Neural cell (in vitro differentiated cells): ENCODE data around the gene GRIK3. TPM values are rescaled to one million over a fixed set of nuclear protein-coding genes. Genes with fewer than 3 reads are reported as not detected.

ENCODE experiments used
- H2AFZ ChIP-seq: fragments of 200-600, 300-800 bp; sonication (generic), shearing (Covaris generic); 2 replicates; pipeline ENCODE4 v1.6.0; 2014; ENCODE audit warnings: low read depth, mild to moderate bottlenecking, antibody characterized with exemption, low read length, moderate library complexity
- H3F3A ChIP-seq: fragments of 200-600 bp; shearing (Covaris generic); 2 replicates; pipeline ENCODE4 v1.6.1; 2016; ENCODE audit warnings: mild to moderate bottlenecking, moderate library complexity, mixed read lengths, antibody characterized with exemption, low read length; ENCODE audit not compliant: insufficient read depth, poor library complexity, severe bottlenecking
- H3K27ac ChIP-seq: fragments of 200-600, 300-800 bp; sonication (generic), shearing (Covaris generic); 2 replicates; pipeline ENCODE4 v1.5.1; 2014; ENCODE audit warnings: mild to moderate bottlenecking, low read length, moderate library complexity
- H3K27me3 ChIP-seq: fragments of 300-800, 200-600 bp; sonication (generic), shearing (Covaris generic); 2 replicates; pipeline ENCODE4 v1.6.0; 2014; ENCODE audit warnings: mild to moderate bottlenecking, low read depth, low read length, moderate library complexity; ENCODE audit not compliant: insufficient read depth
- H3K36me3 ChIP-seq: fragments of 300-800, 200-600 bp; sonication (generic), shearing (Covaris generic); 2 replicates; pipeline ENCODE4 v1.5.1; 2014; ENCODE audit warnings: mild to moderate bottlenecking, antibody characterized with exemption, low read length, moderate library complexity; ENCODE audit not compliant: insufficient read depth
- H3K4me2 ChIP-seq: fragments of 300-800, 200-600 bp; sonication (generic), shearing (Covaris generic); 2 replicates; pipeline ENCODE4 v1.6.0; 2014; ENCODE audit warnings: mild to moderate bottlenecking, low read length
- H3K4me3 ChIP-seq: fragments of 300-800, 200-600 bp; sonication (generic), shearing (Covaris generic); 2 replicates; pipeline ENCODE4 v1.5.1; 2014; ENCODE audit warnings: mild to moderate bottlenecking, low read length, moderate library complexity
- H3K79me2 ChIP-seq: fragments of 200-600 bp; shearing (Covaris generic); replicated peaks from 2 replicates; pipeline ENCODE4 v1.6.0; 2014; ENCODE audit warnings: mild to moderate bottlenecking, low read length, moderate library complexity; ENCODE audit not compliant: insufficient read depth
- H3K9ac ChIP-seq: fragments of 300-800, 200-600 bp; sonication (generic), shearing (Covaris generic); 2 replicates; pipeline ENCODE4 v1.6.1; 2016; ENCODE audit warnings: mild to moderate bottlenecking, low read length, mixed read lengths
- H3K9me2 ChIP-seq: fragments of 200-600 bp; shearing (Covaris generic); 2 replicates; pipeline ENCODE4 v1.6.1; 2016; ENCODE audit warnings: mild to moderate bottlenecking, low read length, mixed read lengths; ENCODE audit not compliant: insufficient read depth
- H3K9me3 ChIP-seq: fragments of 200-600, 300-800 bp; sonication (generic), shearing (Covaris generic); 2 replicates; pipeline ENCODE4 v1.6.1; 2016; ENCODE audit warnings: mild to moderate bottlenecking, mixed run types, low read length, moderate library complexity, mixed read lengths
- H4K20me1 ChIP-seq: fragments of 200-600 bp; shearing (Covaris generic); 2 replicates; pipeline ENCODE4 v1.6.1; 2016; ENCODE audit warnings: mild to moderate bottlenecking, mixed run types; ENCODE audit not compliant: insufficient read depth
- EP300 ChIP-seq: fragments of 450-650 bp; conservative IDR thresholded peaks from 2 replicates; pipeline ENCODE4 v1.6.1; 2014; ENCODE audit warnings: antibody characterized with exemption, mild to moderate bottlenecking, moderate library complexity; ENCODE audit not compliant: poor library complexity, severe bottlenecking
- EZH2 ChIP-seq: fragments of 200-600, 300-800 bp; shearing (Covaris generic), sonication (generic); IDR thresholded peaks from 2 replicates; pipeline ENCODE4 v1.6.1; 2014; ENCODE audit warnings: antibody characterized with exemption, low read length, borderline replicate concordance, mild to moderate bottlenecking; ENCODE audit not compliant: insufficient read depth, poor library complexity, severe bottlenecking
- MXI1 ChIP-seq: fragments of 450-650 bp; conservative IDR thresholded peaks from 2 replicates; pipeline ENCODE4 v1.6.1; 2014; ENCODE audit warnings: antibody characterized with exemption, mild to moderate bottlenecking; ENCODE audit not compliant: poor library complexity, severe bottlenecking
- POLR2AphosphoS5 ChIP-seq: IDR thresholded peaks from 2 replicates; pipeline ENCODE4 v1.6.1; 2012
- RAD21 ChIP-seq: fragments of 450-650 bp; conservative IDR thresholded peaks from 2 replicates; pipeline ENCODE4 v1.6.1; 2014; ENCODE audit warnings: antibody characterized with exemption, mild to moderate bottlenecking, moderate library complexity
- SMC3 ChIP-seq: fragments of 450-650 bp; conservative IDR thresholded peaks from 2 replicates; pipeline ENCODE4 v1.6.1; 2014; ENCODE audit warnings: antibody characterized with exemption, mild to moderate bottlenecking, moderate library complexity; ENCODE audit not compliant: poor library complexity
- TAF1 ChIP-seq: IDR thresholded peaks from 2 replicates; pipeline ENCODE4 v1.6.1; 2012; ENCODE audit warnings: low read depth
- polyA plus RNA-seq: library from polyadenylated mRNA; depleted of rRNA; stranded (reverse); fragments of >200 nt; gene quantifications from 2 replicates; pipeline ENCODE4 v1.2.3, GENCODE V29; 2014
- TF ChIP-seq, protein P1 (sequence below): IDR thresholded peaks from 2 replicates; pipeline ENCODE4 v1.6.1; 2012; ENCODE audit warnings: borderline replicate concordance
- TF ChIP-seq, protein P2 (sequence below): fragments of 450-650 bp; IDR thresholded peaks from 2 replicates; pipeline ENCODE4 v1.5.1; 2014; ENCODE audit warnings: antibody characterized with exemption, mild to moderate bottlenecking, moderate library complexity; ENCODE audit not compliant: poor library complexity, severe bottlenecking

GRIK3 gene
- polyA plus RNA-seq, 1 donor from 2014 or later = 5.0 TPM

DNA sequence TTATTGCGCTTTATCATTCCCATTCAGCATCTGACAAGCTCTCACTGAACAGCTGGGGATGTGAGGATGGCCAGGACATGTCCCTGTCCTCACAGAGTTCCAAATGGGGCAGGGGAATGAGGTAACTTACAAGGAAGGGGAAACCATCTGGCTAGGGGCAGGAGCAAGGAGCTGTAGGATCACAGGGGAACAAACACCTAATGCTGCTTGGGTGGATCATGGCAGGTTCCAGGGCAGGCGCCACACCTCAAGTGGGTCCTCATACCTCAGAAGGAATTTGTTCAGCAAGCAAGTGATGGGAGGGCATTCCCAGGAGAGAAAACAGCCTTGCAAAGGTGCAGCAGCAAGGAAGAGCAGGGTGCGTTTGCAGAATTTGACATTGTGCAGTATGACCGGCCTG, 35.1 kb upstream of the GRIK3 start:
- Histone ChIP-seq H3K9me2 (no peaks in the 10 kb centered on the region), H3K9ac (no peak overlapping the region), H3K4me3 (no peak overlapping the region), H4K20me1 (no peaks in the 10 kb centered on the region), H3F3A (peaks cover 2% of the 10 kb centered on the region), H3K9me3 (no peaks in the 10 kb centered on the region), H3K36me3 (no peaks in the 10 kb centered on the region), H3K27me3 (peaks cover 14% of the 10 kb centered on the region), H3K79me2 (no peaks in the 10 kb centered on the region), H2AFZ (no peak overlapping the region), H3K27ac (no peak overlapping the region), H3K4me2 (no peak overlapping the region)
- TF ChIP-seq SMC3 (no peak), RAD21 (no peak), EZH2 (no peak), MXI1 (no peak), TAF1 (no peak), EP300 (no peak), POLR2AphosphoS5 (no peak)
- TF ChIP-seq, protein P1, sequence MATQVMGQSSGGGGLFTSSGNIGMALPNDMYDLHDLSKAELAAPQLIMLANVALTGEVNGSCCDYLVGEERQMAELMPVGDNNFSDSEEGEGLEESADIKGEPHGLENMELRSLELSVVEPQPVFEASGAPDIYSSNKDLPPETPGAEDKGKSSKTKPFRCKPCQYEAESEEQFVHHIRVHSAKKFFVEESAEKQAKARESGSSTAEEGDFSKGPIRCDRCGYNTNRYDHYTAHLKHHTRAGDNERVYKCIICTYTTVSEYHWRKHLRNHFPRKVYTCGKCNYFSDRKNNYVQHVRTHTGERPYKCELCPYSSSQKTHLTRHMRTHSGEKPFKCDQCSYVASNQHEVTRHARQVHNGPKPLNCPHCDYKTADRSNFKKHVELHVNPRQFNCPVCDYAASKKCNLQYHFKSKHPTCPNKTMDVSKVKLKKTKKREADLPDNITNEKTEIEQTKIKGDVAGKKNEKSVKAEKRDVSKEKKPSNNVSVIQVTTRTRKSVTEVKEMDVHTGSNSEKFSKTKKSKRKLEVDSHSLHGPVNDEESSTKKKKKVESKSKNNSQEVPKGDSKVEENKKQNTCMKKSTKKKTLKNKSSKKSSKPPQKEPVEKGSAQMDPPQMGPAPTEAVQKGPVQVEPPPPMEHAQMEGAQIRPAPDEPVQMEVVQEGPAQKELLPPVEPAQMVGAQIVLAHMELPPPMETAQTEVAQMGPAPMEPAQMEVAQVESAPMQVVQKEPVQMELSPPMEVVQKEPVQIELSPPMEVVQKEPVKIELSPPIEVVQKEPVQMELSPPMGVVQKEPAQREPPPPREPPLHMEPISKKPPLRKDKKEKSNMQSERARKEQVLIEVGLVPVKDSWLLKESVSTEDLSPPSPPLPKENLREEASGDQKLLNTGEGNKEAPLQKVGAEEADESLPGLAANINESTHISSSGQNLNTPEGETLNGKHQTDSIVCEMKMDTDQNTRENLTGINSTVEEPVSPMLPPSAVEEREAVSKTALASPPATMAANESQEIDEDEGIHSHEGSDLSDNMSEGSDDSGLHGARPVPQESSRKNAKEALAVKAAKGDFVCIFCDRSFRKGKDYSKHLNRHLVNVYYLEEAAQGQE = no peak
- TF ChIP-seq, protein P2, sequence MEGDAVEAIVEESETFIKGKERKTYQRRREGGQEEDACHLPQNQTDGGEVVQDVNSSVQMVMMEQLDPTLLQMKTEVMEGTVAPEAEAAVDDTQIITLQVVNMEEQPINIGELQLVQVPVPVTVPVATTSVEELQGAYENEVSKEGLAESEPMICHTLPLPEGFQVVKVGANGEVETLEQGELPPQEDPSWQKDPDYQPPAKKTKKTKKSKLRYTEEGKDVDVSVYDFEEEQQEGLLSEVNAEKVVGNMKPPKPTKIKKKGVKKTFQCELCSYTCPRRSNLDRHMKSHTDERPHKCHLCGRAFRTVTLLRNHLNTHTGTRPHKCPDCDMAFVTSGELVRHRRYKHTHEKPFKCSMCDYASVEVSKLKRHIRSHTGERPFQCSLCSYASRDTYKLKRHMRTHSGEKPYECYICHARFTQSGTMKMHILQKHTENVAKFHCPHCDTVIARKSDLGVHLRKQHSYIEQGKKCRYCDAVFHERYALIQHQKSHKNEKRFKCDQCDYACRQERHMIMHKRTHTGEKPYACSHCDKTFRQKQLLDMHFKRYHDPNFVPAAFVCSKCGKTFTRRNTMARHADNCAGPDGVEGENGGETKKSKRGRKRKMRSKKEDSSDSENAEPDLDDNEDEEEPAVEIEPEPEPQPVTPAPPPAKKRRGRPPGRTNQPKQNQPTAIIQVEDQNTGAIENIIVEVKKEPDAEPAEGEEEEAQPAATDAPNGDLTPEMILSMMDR = no peak

DNA sequence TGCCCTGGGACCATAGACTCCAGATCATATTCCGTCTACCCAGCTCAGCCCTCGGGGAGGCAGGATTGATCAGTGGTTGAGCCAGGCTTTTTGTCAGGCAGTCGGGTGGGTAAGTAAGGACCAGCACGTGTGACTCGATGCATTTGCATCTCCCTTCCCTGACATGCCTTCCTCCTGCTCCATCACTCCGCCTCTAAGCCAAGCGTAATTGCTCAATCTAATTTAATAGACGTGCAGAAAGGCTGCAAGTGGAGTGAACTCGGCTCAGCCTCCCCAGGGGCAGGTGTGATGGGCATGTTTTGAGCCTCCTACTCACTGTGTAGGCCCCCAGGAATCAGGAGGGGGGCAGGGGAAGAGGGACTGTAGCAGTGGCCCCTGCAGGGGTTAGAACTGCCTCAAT, 34.6 kb upstream of the GRIK3 start:
- TF ChIP-seq POLR2AphosphoS5 (peak; percentile 100), TAF1 (no peak), RAD21 (peak; percentile 43), EZH2 (no peak), EP300 (peak; percentile 97), MXI1 (peak; percentile 77), SMC3 (peak; percentile 43)
- TF ChIP-seq, protein P1 = peak; percentile 95
- TF ChIP-seq, protein P2 = no peak
- no peak overlapping the region for H3K4me3 ChIP-seq
- H3K79me2 ChIP-seq = no peaks in the 10 kb centered on the region
- no peaks in the 10 kb centered on the region for H3K9me3 ChIP-seq
- H3K9me2 ChIP-seq = no peaks in the 10 kb centered on the region
- no peak overlapping the region for H3K9ac ChIP-seq
- H3F3A ChIP-seq = peaks cover 2% of the 10 kb centered on the region
- H3K27me3 ChIP-seq = peaks cover 14% of the 10 kb centered on the region
- H2AFZ ChIP-seq = no peak overlapping the region
- no peaks in the 10 kb centered on the region for H3K36me3 ChIP-seq
- H4K20me1 ChIP-seq = no peaks in the 10 kb centered on the region
- H3K27ac ChIP-seq = no peak overlapping the region
- H3K4me2 ChIP-seq = no peak overlapping the region
